NK-92 (cell line): ENCODE data around the gene RYR2.

Source experiments
- DNase-seq: peaks from one replicate; lab custom pipeline; 2025; ENCODE audit not compliant: unreplicated experiment; lab: John Stamatoyannopoulos, UW

RYR2 gene

GRCh38 chr1:237879195-237879594, 837.2 kb downstream of the RYR2 start:
- DNase-seq: no peak
